NCI-H1092 (cell line): ENCODE measurements around the gene MTHFD1L.
"Not testable (repeated sequence)": the region's sequence is repeated elsewhere in the genome, so short reads cannot be mapped to it uniquely, and the experiment has no call there.

Experiments
- DNase-seq: peaks from one replicate; lab custom pipeline; 2025; lab: John Stamatoyannopoulos, UW

MTHFD1L gene

GRCh38 chr6:150865406-150866146 is at the start of gene MTHFD1L:
Gene MTHFD1L, plus strand, starts transcription at chr6:150865702. Its CDS starts 121 bp downstream, at chr6:150865823.
- peak; percentile 49 for DNase-seq

GRCh38 chr6:150816554-150816953 is 48.9 kb upstream of the MTHFD1L start:
- DNase-seq, result not testable (repeated sequence)

GRCh38 chr6:150822932-150823331 is 42.6 kb upstream of the MTHFD1L start:
- DNase-seq, result no peak

- no peak for DNase-seq
Measured at GRCh38 chr6:150826788-150827187, 38.7 kb upstream of the MTHFD1L start.

- not testable (repeated sequence) for DNase-seq
Measured at GRCh38 chr6:150828107-150828506, 37.4 kb upstream of the MTHFD1L start.

GRCh38 chr6:150830439-150831165 is 34.9 kb upstream of the MTHFD1L start:
- no peak for DNase-seq

- DNase-seq, result no peak
Measured at GRCh38 chr6:150831577-150831976, 33.9 kb upstream of the MTHFD1L start.

GRCh38 chr6:150835620-150836019 is 29.9 kb upstream of the MTHFD1L start:
- no peak for DNase-seq

- DNase-seq, result no peak
Measured at GRCh38 chr6:150840185-150840584, 25.3 kb upstream of the MTHFD1L start.

GRCh38 chr6:150841189-150841588 is 24.3 kb upstream of the MTHFD1L start:
- no peak for DNase-seq

GRCh38 chr6:150841697-150842096 is 23.8 kb upstream of the MTHFD1L start:
- no peak for DNase-seq

- no peak for DNase-seq
Measured at GRCh38 chr6:150844371-150844770, 21.1 kb upstream of the MTHFD1L start.

GRCh38 chr6:150846641-150847040 is 18.9 kb upstream of the MTHFD1L start:
- DNase-seq, result no peak

GRCh38 chr6:150848400-150848799 is 17.1 kb upstream of the MTHFD1L start:
- DNase-seq, result no peak

GRCh38 chr6:150854392-150854791 is 11.1 kb upstream of the MTHFD1L start:
- not testable (repeated sequence) for DNase-seq

GRCh38 chr6:150855171-150855570 is 10.3 kb upstream of the MTHFD1L start:
- DNase-seq, result not testable (repeated sequence)

- no peak for DNase-seq
Measured at GRCh38 chr6:150857062-150857944, 8.2 kb upstream of the MTHFD1L start.

GRCh38 chr6:150857945-150858308 is 7.6 kb upstream of the MTHFD1L start:
- no peak for DNase-seq

- not testable (repeated sequence) for DNase-seq
Measured at GRCh38 chr6:150861448-150862168, 3.9 kb upstream of the MTHFD1L start.

GRCh38 chr6:150863213-150863928 is 2.1 kb upstream of the MTHFD1L start:
- no peak for DNase-seq

- DNase-seq, result no peak
Measured at GRCh38 chr6:150865043-150865405, 478 bp upstream of the MTHFD1L start.
